Measurements from ENCODE around the gene EHBP1.

Gene EHBP1

GRCh38 chr2:62826141-62826540 lies 120.6 kb downstream of the EHBP1 start:
- no peak for DNase-seq

DNA sequence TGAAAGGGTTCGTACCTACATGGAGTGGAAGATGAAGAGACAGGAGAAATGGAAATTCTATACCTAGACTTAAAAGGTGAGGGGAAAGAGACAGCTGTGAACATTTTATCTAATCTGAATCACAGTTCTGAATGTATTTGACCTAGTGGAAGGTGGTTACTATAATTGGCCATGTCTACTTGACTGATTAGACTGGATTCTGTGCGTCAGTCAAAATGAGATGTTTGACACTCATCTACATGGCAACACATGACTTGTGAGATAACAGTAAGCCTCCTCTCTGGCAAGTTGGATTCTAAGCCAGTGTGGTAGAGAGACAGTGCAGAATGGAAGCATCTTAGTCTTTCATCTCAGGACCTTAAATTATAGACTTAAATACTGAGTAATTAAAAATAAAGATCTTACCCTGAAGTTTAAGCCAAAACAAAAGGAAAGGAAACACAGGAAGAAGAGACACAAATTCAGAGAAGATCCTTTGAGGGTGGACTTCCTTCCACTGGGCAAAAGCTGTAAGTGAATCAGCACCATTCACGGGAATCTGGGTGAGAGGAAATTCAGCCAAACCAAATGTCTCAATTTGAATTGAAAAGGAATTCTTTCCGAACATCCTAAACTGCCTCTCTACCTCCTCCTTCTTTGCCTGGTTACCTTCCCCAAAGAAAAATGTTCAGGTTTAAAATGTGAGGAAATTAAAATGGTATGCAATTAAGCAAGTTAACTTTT lies 121.6 kb downstream of the EHBP1 start:
- DNase-seq: no peak

- DNase-seq: no peak
Observed at GRCh38 chr2:62831729-62832128, 126.2 kb downstream of the EHBP1 start.

DNA sequence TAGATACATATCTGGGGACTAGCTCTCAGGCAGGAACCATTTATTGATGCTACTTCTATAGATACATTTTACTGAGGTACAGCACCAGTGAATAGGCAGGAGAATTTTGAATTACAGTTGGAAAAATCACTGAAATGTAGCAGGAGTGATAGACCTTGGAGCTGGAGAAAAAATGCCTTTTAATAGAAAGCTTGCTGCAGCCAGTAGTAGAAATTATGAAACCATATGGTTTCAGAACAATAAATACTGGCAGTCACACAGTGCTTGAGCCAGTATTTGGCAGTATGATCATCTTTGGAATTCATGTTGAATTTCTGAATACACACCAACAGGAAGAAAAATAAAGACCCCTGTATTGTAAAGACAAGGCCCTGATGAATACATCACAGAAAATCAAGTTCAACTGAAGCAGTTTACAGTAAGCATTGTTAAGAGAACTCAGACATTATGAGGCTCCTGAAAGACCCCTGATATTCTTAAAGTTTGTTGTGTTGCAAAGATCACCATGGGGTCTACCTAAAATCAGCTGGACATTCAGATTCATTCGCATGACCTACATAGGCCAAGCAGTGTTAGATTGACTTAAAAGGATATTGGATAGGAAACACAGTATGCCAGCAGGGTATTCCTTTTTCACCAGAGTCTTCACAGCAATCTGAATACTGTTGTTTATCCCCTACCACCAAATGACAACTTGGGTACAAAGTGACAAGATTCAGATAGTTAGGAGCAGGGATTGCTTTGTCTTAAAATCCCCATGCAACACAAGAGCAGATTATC lies 139.0 kb downstream of the EHBP1 start:
- DNase-seq: no peak

GRCh38 chr2:62845256-62845655 lies 139.7 kb downstream of the EHBP1 start:
- no peak for DNase-seq

GRCh38 chr2:62852254-62852653 lies 146.7 kb downstream of the EHBP1 start:
- DNase-seq: no peak

DNA sequence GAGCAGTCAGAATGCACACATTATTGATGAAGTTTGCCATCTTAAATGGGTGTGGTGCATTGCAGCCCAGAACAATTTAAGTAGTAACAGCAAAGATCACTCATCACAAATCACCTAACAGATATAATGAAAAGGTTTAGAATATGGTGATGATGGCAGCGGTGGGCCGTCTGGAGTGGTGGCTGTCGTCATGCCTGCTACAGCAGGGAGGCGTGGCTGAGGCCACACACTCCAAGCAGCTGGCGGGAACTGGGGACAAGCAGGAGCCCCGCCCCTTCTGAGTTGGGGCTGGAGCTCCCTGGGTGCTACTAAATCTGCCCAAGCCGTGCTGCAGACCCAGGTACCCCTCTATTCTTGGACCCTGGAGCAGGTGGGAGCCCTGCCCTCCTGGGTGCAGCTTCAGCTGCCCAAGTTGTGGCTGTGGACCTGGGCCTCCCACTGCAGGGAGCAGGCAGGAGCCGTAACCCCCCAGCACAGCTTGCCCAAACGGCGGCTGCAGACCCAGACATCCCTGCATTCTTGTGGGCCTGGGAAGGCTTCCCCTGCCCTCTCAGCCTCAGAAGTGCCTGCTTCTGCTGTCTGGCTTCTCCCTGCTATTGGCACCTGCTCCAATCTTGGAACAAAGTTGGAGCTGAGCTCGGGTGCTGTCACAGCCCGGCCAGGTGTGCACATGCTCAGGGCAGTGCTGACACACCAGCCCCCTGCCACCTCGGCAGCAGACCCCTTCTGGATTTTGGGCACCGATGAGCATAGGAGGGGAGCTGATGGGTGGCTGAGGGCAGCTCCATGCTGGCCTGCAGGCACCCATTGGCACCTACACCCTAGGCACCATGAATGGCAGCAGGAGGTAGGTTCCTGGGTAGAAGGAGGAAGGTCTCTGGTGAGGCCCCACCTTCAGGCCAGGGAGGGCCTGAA lies 149.3 kb downstream of the EHBP1 start:
- DNase-seq: no peak

- DNase-seq: no peak
Observed at GRCh38 chr2:62856228-62857040, 150.9 kb downstream of the EHBP1 start.

DNA sequence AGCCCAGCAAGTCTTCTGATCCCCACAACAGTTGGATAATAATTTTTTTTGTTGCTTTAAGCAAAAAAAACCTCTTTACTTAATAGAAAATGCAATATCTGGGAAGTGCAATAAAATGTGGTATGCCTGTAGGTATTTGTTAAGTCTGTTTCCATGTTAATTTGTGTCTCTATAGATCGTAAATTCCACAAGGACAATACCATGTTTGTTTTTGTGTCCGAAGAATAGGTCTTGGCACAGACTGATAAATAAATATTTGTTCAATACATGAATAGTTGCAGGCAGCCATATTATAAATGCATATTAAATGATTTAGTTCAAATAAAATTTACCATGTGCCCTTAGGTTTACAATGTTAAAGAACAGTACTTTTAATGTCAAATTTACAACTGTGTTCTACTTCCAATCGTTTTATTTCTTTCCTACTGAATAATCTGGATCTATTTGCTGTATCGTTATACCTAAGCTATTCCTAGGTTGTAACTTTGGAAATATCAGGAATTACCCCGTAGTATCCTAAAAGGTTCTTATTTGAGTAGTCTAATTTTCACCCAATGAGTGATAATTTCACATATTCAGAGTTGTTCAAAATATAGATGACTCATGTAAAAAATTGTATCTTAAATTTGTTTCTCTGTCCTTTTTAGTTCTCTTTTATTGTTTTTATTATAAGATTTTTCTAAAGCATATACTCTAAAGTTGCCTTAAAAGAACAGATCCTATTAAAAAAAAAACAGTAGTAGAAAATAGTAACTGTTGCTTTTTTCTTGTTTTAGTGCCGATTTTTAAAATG lies 151.8 kb downstream of the EHBP1 start:
- no peak for DNase-seq

- no peak for DNase-seq
Observed at GRCh38 chr2:62858231-62858832, 152.8 kb downstream of the EHBP1 start.

GRCh38 chr2:62868947-62869346 lies 163.4 kb downstream of the EHBP1 start:
- no peak for DNase-seq

DNA sequence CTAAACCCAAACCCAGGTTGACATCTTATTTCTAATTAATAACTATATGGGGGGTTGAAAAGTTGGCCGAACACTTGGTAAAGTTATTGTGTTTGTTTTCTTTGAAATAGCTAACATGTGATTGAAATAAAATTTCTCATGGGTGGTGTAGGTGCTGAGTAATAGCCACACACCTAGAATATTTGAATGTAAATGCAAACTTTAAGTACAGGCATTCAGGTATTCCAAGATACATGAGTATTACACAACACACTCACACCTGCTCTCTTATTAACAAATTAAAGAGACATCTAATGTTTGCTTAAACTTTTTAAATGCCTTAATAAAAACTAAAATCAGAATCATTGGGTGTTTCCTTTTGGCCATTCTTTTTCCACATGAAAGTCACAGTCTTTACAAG lies 165.5 kb downstream of the EHBP1 start:
- no peak for DNase-seq

DNA sequence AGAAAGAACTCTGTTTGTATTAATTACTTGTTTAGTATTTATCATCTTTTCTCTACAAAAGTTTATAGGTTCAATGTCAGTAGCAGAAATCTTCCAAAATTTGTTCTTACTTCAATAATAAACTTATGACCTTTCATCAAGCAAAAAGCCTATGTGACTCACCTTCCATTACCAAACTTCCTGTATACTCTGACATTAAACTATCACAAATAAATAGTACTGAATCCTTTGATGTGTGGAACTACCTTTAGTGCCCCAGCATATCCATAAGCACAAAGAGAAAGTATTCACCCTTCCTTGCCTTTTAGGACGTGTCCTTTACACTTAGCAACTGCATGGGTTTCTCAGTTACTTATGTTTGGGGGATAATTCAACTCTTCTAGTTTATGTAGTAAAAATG lies 166.0 kb downstream of the EHBP1 start:
- DNase-seq: no peak

- no peak for DNase-seq
Observed at GRCh38 chr2:62873603-62874002, 168.1 kb downstream of the EHBP1 start.

- DNase-seq: no peak
Observed at GRCh38 chr2:62874881-62875383, 169.4 kb downstream of the EHBP1 start.

- no peak for DNase-seq
Observed at GRCh38 chr2:62881162-62881795, 175.8 kb downstream of the EHBP1 start.

GRCh38 chr2:62883629-62884028 lies 178.1 kb downstream of the EHBP1 start:
- no peak for DNase-seq

- DNase-seq: no peak
Observed at GRCh38 chr2:62884086-62884485, 178.6 kb downstream of the EHBP1 start.

- DNase-seq: no peak
Observed at GRCh38 chr2:62884514-62884913, 179.0 kb downstream of the EHBP1 start.

- DNase-seq: no peak
Observed at GRCh38 chr2:62894966-62895631, 189.6 kb downstream of the EHBP1 start.
